H9 (cell line): ENCODE data around the gene HSPA12A. TPM values are rescaled to one million over a fixed set of nuclear protein-coding genes. Genes with fewer than 3 reads are reported as not detected.

Source experiments
- DNase-seq: peaks from one replicate; pipeline ENCODE4 v3.0.0-alpha.2; 2017
- H2AFZ ChIP-seq: one replicate; pipeline ENCODE4 v1.6.1; 2013; ENCODE audit warnings: mild to moderate bottlenecking, low read length, control low read depth, moderate library complexity
- H2AK5ac ChIP-seq: 2 replicates; pipeline ENCODE4 v1.6.1; 2013; ENCODE audit warnings: low read length, control low read depth, mixed read lengths; ENCODE audit not compliant: insufficient read length
- H2BK120ac ChIP-seq: one replicate; pipeline ENCODE4 v1.6.1; 2013; ENCODE audit warnings: low read depth, mild to moderate bottlenecking, low read length, control low read depth, inconsistent platforms; ENCODE audit not compliant: poor library complexity, severe bottlenecking
- H2BK12ac ChIP-seq: 2 replicates; pipeline ENCODE4 v1.6.1; 2013; ENCODE audit warnings: low read length, control low read depth, mixed read lengths, low read depth; ENCODE audit not compliant: insufficient read length
- H2BK15ac ChIP-seq: 2 replicates; pipeline ENCODE4 v1.6.1; 2013; ENCODE audit warnings: low read depth, low read length, control low read depth
- H2BK20ac ChIP-seq: one replicate; pipeline ENCODE4 v1.6.1; 2013; ENCODE audit warnings: low read depth, mild to moderate bottlenecking, low read length, control low read depth, inconsistent platforms; ENCODE audit not compliant: poor library complexity, severe bottlenecking
- H2BK5ac ChIP-seq: 2 replicates; pipeline ENCODE4 v1.6.1; 2013; ENCODE audit warnings: low read length, control low read depth, mixed read lengths; ENCODE audit not compliant: insufficient read length
- H3K14ac ChIP-seq: 2 replicates; pipeline ENCODE4 v1.6.1; 2013; ENCODE audit warnings: low read length, control low read depth; ENCODE audit not compliant: insufficient read depth
- H3K18ac ChIP-seq: 2 replicates; pipeline ENCODE4 v1.6.1; 2013; ENCODE audit warnings: low read depth, mild to moderate bottlenecking, mixed read lengths, low read length, control low read depth; ENCODE audit not compliant: insufficient read length
- H3K23ac ChIP-seq: 2 replicates; pipeline ENCODE4 v1.6.1; 2013; ENCODE audit warnings: low read length, control low read depth, mixed read lengths, low read depth; ENCODE audit not compliant: insufficient read length
- H3K23me2 ChIP-seq: 2 replicates; pipeline ENCODE4 v1.6.1; 2013; ENCODE audit warnings: low read depth, mild to moderate bottlenecking, mixed read lengths, low read length, control low read depth; ENCODE audit not compliant: insufficient read length, poor library complexity, severe bottlenecking
- H3K27ac ChIP-seq: 2 replicates; pipeline ENCODE4 v1.5.1; 2013; ENCODE audit warnings: low read length, control low read depth, mixed read lengths, low read depth; ENCODE audit not compliant: insufficient read length
- H3K27me3 ChIP-seq: 2 replicates; pipeline ENCODE4 v1.6.1; 2013; ENCODE audit warnings: low read length, control low read depth, inconsistent platforms; ENCODE audit not compliant: insufficient read depth
- H3K4ac ChIP-seq: 2 replicates; pipeline ENCODE4 v1.6.1; 2013; ENCODE audit warnings: low read depth, mild to moderate bottlenecking, control low read depth, inconsistent platforms, low read length, moderate library complexity
- H3K4me1 ChIP-seq: 2 replicates; pipeline ENCODE4 v1.6.1; 2013; ENCODE audit warnings: low read length, control low read depth, inconsistent platforms; ENCODE audit not compliant: insufficient read depth
- H3K4me2 ChIP-seq: 2 replicates; pipeline ENCODE4 v1.6.1; 2013; ENCODE audit warnings: low read length, control low read depth, mixed read lengths; ENCODE audit not compliant: insufficient read length, insufficient read depth
- H3K56ac ChIP-seq: 2 replicates; pipeline ENCODE4 v1.6.1; 2013; ENCODE audit warnings: low read depth, mild to moderate bottlenecking, mixed read lengths, low read length, control low read depth; ENCODE audit not compliant: insufficient read length
- H3K79me1 ChIP-seq: 2 replicates; pipeline ENCODE4 v1.6.1; 2013; ENCODE audit warnings: low read depth, mild to moderate bottlenecking, moderate library complexity, low read length, control low read depth, inconsistent platforms; ENCODE audit not compliant: insufficient read depth, poor library complexity, severe bottlenecking
- H3K79me2 ChIP-seq: 2 replicates; pipeline ENCODE4 v1.6.1; 2013; ENCODE audit warnings: low read length, control low read depth, inconsistent platforms; ENCODE audit not compliant: insufficient read depth
- H3K9ac ChIP-seq: 2 replicates; pipeline ENCODE4 v1.6.1; 2013; ENCODE audit warnings: low read length, control low read depth, mixed read lengths; ENCODE audit not compliant: insufficient read length; ENCODE audit errors: extremely low read depth
- H3K9me3 ChIP-seq: one replicate; pipeline ENCODE4 v1.6.1; 2013; ENCODE audit warnings: low read depth, low read length, inconsistent platforms; ENCODE audit not compliant: control insufficient read depth
- H3T11ph ChIP-seq: one replicate; pipeline ENCODE4 v1.6.1; 2013; ENCODE audit warnings: mild to moderate bottlenecking, low read length, control low read depth, inconsistent platforms
- H4K20me1 ChIP-seq: one replicate; pipeline ENCODE4 v1.6.1; 2013; ENCODE audit not compliant: control insufficient read depth, insufficient read length, insufficient read depth
- H4K5ac ChIP-seq: 2 replicates; pipeline ENCODE4 v1.6.1; 2013; ENCODE audit warnings: low read depth, mild to moderate bottlenecking, mixed read lengths, low read length, control low read depth; ENCODE audit not compliant: insufficient read length
- H4K8ac ChIP-seq: replicated peaks from 2 replicates; pipeline ENCODE4 v1.6.1; 2013; ENCODE audit warnings: low read length, control low read depth, mixed read lengths, low read depth; ENCODE audit not compliant: insufficient read length
- H4K91ac ChIP-seq: 2 replicates; pipeline ENCODE4 v1.6.1; 2013; ENCODE audit warnings: low read depth, mild to moderate bottlenecking, moderate library complexity, mixed read lengths, low read length, control low read depth; ENCODE audit not compliant: insufficient read length
- H3K27ac Mint-ChIP-seq, 3 experiments: 2 replicates in 2 of 3; 3 replicates in 1 of 3; pipeline ENCODE4 v1.8.0; 2020 to 2021; ENCODE audit warnings: mixed read lengths in 3 of 3, mild to moderate bottlenecking in 1 of 3, moderate library complexity in 1 of 3
- H3K27me3 Mint-ChIP-seq: 2 replicates; pipeline ENCODE4 v1.8.0; 2021; ENCODE audit warnings: low read depth, mild to moderate bottlenecking, moderate library complexity, mixed read lengths
- H3K36me3 Mint-ChIP-seq, 3 experiments: 2 replicates in 2 of 3; 3 replicates in 1 of 3; pipeline ENCODE4 v1.8.0; 2020 to 2021; ENCODE audit warnings: low read depth in 3 of 3, mixed read lengths in 3 of 3; ENCODE audit not compliant: insufficient read depth in 1 of 3
- H3K4me1 Mint-ChIP-seq, 2 experiments: 2 replicates each; pipeline ENCODE4 v1.8.0; 2020; ENCODE audit warnings: mixed read lengths in 2 of 2
- H3K4me3 Mint-ChIP-seq, 2 experiments: 2 replicates in 1 of 2; 3 replicates in 1 of 2; pipeline ENCODE4 v1.8.0; 2020 to 2021; ENCODE audit warnings: mild to moderate bottlenecking in 2 of 2, mixed read lengths in 2 of 2, moderate library complexity in 1 of 2
- H3K9me3 Mint-ChIP-seq, 2 experiments: 2 replicates in 1 of 2; 3 replicates in 1 of 2; pipeline ENCODE4 v1.8.0; 2020; ENCODE audit warnings: mild to moderate bottlenecking in 2 of 2, mixed read lengths in 2 of 2, moderate library complexity in 1 of 2
- WGBS: extraction: QIAGEN DNeasy Blood & Tissue Kit; methylation state at CpG from one replicate; pipeline ENCODE4 v1.1.7; 2013; ENCODE audit warnings: missing lambda C conversion rate, low lambda C conversion rate, mixed read lengths; ENCODE audit not compliant: insufficient read length; ENCODE audit errors: extremely low coverage; 5-methylcytosine and 5-hydroxymethylcytosine counted together
- total RNA-seq: library from RNA; stranded (reverse); gene quantifications from 2 replicates; pipeline ENCODE4 v1.2.1, GENCODE V29; 2021
- TF ChIP-seq, protein P1 (sequence below): fragments of 200-600 bp; sonication (generic); conservative IDR thresholded peaks from 3 replicates; pipeline ENCODE4 v1.8.0; 2021; ENCODE audit warnings: antibody characterized with exemption, mild to moderate bottlenecking

The HSPA12A gene
- total RNA-seq, 1 experiment from 2014 or later: 3.2 TPM

DNA sequence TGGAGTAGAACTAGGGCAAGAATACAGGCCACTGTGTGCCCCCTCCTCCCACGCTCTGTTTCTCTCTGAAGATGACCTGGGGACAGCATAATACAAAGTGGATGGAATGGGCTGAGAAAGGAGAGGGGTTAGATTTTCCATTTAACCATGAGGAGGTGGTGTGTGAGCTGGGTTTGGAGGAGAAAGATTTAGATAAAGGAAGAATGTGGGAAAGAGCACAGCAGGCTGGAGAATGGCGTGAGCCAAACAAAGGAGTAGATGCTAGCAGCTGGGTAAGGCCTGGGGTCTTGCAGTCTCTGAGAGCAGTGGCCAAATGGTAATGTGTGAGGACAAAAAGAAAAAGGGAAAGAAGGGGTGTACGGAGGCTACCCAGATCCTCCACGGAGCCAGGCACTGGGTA is 113.0 kb downstream of the HSPA12A start:
- no peaks in the 10 kb centered on the region for H3K23me2 ChIP-seq
- H3K27ac ChIP-seq: no peak overlapping the region
- no peak overlapping the region for H2BK12ac ChIP-seq
- peaks cover 27% of the 10 kb centered on the region for H3K27me3 Mint-ChIP-seq
- H3K27ac Mint-ChIP-seq: no peak overlapping the region; a peak in 1 of 7 replicates
- no peak overlapping the region for H3K56ac ChIP-seq
- no peak overlapping the region for H3K4me2 ChIP-seq
- no peak overlapping the region for H2AFZ ChIP-seq
- H2BK15ac ChIP-seq: no peak overlapping the region
- H2BK120ac ChIP-seq: no peak overlapping the region
- H3K4ac ChIP-seq: no peak overlapping the region
- H3K9me3 Mint-ChIP-seq: no peaks in the 10 kb centered on the region
- TF ChIP-seq, protein P1, sequence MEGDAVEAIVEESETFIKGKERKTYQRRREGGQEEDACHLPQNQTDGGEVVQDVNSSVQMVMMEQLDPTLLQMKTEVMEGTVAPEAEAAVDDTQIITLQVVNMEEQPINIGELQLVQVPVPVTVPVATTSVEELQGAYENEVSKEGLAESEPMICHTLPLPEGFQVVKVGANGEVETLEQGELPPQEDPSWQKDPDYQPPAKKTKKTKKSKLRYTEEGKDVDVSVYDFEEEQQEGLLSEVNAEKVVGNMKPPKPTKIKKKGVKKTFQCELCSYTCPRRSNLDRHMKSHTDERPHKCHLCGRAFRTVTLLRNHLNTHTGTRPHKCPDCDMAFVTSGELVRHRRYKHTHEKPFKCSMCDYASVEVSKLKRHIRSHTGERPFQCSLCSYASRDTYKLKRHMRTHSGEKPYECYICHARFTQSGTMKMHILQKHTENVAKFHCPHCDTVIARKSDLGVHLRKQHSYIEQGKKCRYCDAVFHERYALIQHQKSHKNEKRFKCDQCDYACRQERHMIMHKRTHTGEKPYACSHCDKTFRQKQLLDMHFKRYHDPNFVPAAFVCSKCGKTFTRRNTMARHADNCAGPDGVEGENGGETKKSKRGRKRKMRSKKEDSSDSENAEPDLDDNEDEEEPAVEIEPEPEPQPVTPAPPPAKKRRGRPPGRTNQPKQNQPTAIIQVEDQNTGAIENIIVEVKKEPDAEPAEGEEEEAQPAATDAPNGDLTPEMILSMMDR: no peak
- H3K79me2 ChIP-seq: no peaks in the 10 kb centered on the region
- no peaks in the 10 kb centered on the region for H3K79me1 ChIP-seq
- H3T11ph ChIP-seq: no peak overlapping the region
- DNase-seq: no peak
- no peaks in the 10 kb centered on the region for H3K36me3 Mint-ChIP-seq
- H3K27me3 ChIP-seq: no peaks in the 10 kb centered on the region
- no peak overlapping the region for H3K14ac ChIP-seq
- WGBS: no CpG with 5 or more reads among the region's 4 CpGs
- H3K9ac ChIP-seq: no peak overlapping the region
- no peak overlapping the region for H4K91ac ChIP-seq
- H3K4me1 Mint-ChIP-seq: peaks cover 6% of the 10 kb centered on the region in 2 experiments
- H4K5ac ChIP-seq: no peak overlapping the region
- H3K18ac ChIP-seq: no peak overlapping the region
- H2AK5ac ChIP-seq: no peak overlapping the region
- no peak overlapping the region for H4K8ac ChIP-seq
- H4K20me1 ChIP-seq: peaks cover 5% of the 10 kb centered on the region
- H2BK5ac ChIP-seq: no peak overlapping the region
- no peak overlapping the region for H3K4me3 Mint-ChIP-seq
- no peak overlapping the region for H3K23ac ChIP-seq
- no peak overlapping the region for H2BK20ac ChIP-seq
- no peaks in the 10 kb centered on the region for H3K4me1 ChIP-seq
- no peaks in the 10 kb centered on the region for H3K9me3 ChIP-seq
